Fibroblast of villous mesenchyme (primary cell): ENCODE data around the gene CDK3. TPM values are rescaled to one million over a fixed set of nuclear protein-coding genes. Genes with fewer than 3 reads are reported as not detected.

Experiments
- DNase-seq: peaks from one replicate; pipeline ENCODE4 v3.0.0-alpha.2; 2010; ENCODE audit warnings: low read depth
- H3K4me3 ChIP-seq: 2 replicates; pipeline ENCODE4 v1.5.1; 2011; ENCODE audit warnings: low read depth, mild to moderate bottlenecking, low read length
- total RNA-seq: library from RNA; depleted of rRNA; stranded (reverse); fragments of >200 nt; gene quantifications from 2 replicates; pipeline ENCODE4 v1.2.3, GENCODE V29; 2012
- TF ChIP-seq, protein P1 (sequence below): IDR thresholded peaks from 2 replicates; pipeline ENCODE4 v1.5.1; 2012; ENCODE audit warnings: low read depth, mild to moderate bottlenecking, low read length; ENCODE audit not compliant: insufficient read depth

Gene CDK3
- total RNA-seq, 1 donor = 2.2 TPM

DNA sequence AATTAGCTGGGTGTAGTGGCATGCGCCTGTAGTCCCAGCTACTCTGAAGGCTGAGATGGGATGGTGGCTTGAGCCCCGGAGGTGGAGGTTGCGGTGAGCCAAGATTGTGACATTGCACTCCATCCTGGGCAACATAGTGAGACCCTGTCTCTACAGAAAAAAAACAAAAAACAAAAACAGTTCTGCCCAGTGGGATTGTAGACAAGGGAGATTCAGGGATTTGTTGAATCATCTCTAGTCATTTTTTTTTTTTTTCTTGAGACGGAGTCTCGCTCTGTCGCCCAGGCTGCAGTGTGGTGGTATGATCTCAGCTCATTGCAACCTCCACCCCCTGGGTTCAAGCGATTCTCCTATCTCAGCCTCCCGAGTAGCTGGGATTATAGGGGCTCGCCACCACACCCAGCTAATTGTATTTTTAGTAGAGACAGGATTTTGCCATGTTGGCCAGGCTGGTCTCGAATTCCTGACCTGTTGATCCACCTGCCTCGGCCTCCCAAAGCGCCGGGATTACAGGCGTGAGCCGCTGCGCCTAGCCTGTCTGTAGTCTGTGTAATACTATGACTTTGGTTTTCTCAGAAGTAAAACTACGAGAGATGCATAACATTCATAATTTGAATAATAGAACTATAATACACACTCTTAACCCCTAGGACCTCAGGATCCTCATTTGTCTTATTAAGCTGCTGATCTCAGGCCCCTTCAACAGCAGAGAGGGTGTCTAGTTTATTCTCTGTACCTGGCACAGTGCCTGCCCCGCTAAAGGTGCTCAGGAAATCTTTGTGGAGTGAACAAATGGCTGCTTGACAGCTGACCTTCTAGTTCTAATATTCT, 20.3 kb upstream of the CDK3 start:
- peak overlapping the region; percentile 73 for H3K4me3 ChIP-seq
- DNase-seq = no peak
- TF ChIP-seq, protein P1, sequence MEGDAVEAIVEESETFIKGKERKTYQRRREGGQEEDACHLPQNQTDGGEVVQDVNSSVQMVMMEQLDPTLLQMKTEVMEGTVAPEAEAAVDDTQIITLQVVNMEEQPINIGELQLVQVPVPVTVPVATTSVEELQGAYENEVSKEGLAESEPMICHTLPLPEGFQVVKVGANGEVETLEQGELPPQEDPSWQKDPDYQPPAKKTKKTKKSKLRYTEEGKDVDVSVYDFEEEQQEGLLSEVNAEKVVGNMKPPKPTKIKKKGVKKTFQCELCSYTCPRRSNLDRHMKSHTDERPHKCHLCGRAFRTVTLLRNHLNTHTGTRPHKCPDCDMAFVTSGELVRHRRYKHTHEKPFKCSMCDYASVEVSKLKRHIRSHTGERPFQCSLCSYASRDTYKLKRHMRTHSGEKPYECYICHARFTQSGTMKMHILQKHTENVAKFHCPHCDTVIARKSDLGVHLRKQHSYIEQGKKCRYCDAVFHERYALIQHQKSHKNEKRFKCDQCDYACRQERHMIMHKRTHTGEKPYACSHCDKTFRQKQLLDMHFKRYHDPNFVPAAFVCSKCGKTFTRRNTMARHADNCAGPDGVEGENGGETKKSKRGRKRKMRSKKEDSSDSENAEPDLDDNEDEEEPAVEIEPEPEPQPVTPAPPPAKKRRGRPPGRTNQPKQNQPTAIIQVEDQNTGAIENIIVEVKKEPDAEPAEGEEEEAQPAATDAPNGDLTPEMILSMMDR = no peak

GRCh38 chr17:75981019-75981615, 19.5 kb upstream of the CDK3 start:
- no peak for DNase-seq
- no peak overlapping the region for H3K4me3 ChIP-seq
- TF ChIP-seq, protein P1 = no peak

- no peak for DNase-seq
- TF ChIP-seq, protein P1 = no peak
- no peak overlapping the region for H3K4me3 ChIP-seq
Measured at GRCh38 chr17:75983501-75984181, 17.0 kb upstream of the CDK3 start.

GRCh38 chr17:75985986-75986385, 14.7 kb upstream of the CDK3 start:
- DNase-seq = no peak
- TF ChIP-seq, protein P1 = no peak
- no peak overlapping the region for H3K4me3 ChIP-seq

DNA sequence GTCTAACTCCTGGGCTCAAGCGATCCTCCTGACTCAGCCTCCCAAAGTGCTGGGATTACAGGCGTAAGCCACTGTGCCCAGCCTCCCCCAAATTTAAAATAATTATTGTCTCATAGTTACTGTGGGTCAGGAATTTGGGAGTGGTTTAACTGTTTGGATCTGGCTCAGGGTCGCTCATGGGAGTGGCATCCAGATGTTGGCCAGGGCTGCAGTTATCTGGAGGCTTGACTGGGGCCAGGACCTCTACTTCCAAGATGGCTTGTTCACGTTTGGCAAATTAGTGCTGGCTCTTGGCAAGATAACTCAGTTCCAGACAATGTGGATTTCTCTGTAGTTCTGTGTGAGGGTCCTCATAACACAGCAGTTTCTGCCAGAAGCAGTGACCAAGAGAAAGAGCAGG, 13.6 kb upstream of the CDK3 start:
- H3K4me3 ChIP-seq = no peak overlapping the region
- DNase-seq = no peak
- TF ChIP-seq, protein P1 = no peak

GRCh38 chr17:75991396-75991795, 9.3 kb upstream of the CDK3 start:
- no peak for DNase-seq
- TF ChIP-seq, protein P1 = no peak
- H3K4me3 ChIP-seq = no peak overlapping the region
